Body of pancreas (tissue), 4 donors: Measurements from ENCODE around the gene ACADM.

Source experiments
- CTCF ChIP-seq, 7 experiments: fragments of 450-650 bp in 4 of 7; fragments of 200-600 bp in 3 of 7; sonication (generic) in 3 of 7; IDR thresholded peaks; one replicate each; pipeline ENCODE4 v1.5.1; 2016 to 2019; ENCODE audit warnings: antibody characterized with exemption in 7 of 7
- POLR2A ChIP-seq, 3 donors: fragments of 450-650 bp; IDR thresholded peaks; one replicate each; pipeline ENCODE4 v1.6.1; 2016; ENCODE audit warnings: antibody characterized with exemption in 3 of 3, mild to moderate bottlenecking in 2 of 3

- TF ChIP-seq CTCF (IDR thresholded peaks at IDR 0.05) (no peak), POLR2A (IDR thresholded peaks at IDR 0.05) (no peak)
Observed at GRCh38 chr1:75712306-75712705, 12.2 kb upstream of the ACADM start.
